K562 (cell line): ENCODE results near the gene HCN3. TPM values are rescaled to one million over a fixed set of nuclear protein-coding genes. Genes with fewer than 3 reads are reported as not detected.

ENCODE experiments used
- ATAC-seq: fragments of 200-7000 bp; cut with Tn5 transposase; 3 replicates; pipeline ENCODE4 v1.9.1; 2020; ENCODE audit warnings: moderate library complexity
- BruUV-seq: library from RNA; stranded (reverse); fragments of 400-500 nt; replicated peaks from 2 replicates; lab custom pipeline; 2021; lab: Mats Ljungman, UMichigan
- CTCF ChIA-PET: fragments of 300-600 bp; formaldehyde crosslinking; extraction: SDS; loops from one replicate; lab custom pipeline; 2021; ENCODE audit warnings: low intra/inter-chr PET ratio; lab: Yijun Ruan, JAX
- POLR2A ChIA-PET: fragments of 300-600, 350-650 bp; sonication (Branson Sonifier 250); formaldehyde crosslinking; extraction: SDS; loops from one replicate; lab custom pipeline; 2021; ENCODE audit warnings: antibody characterized with exemption, inconsistent platforms; lab: Yijun Ruan, JAX
- DNase-seq, 4 experiments: peaks; one replicate each; pipeline versions ENCODE4 v3.0.0 to v3.0.0-alpha.2; 2011 to 2018; ENCODE audit warnings: low spot score in 3 of 4, mixed read lengths in 3 of 4; ENCODE audit errors: extremely low read depth in 1 of 4
- FAIRE-seq: peaks from 2 replicates; lab custom pipeline; 2011; peaks lifted over from hg19 to GRCh38; lab: Jason Lieb, UNC
- H2AFZ ChIP-seq: 2 replicates; pipeline ENCODE4 v1.6.0; 2011; ENCODE audit warnings: low read depth, low read length, control low read depth, inconsistent platforms
- H3K27ac ChIP-seq: fragments of 200-600 bp; 3 replicates; pipeline ENCODE4 v1.8.0; 2011; ENCODE audit warnings: low read depth, mild to moderate bottlenecking, control low read depth, inconsistent platforms, low read length, moderate library complexity, mixed read lengths; ENCODE audit errors: extremely low read depth
- H3K27me3 ChIP-seq, 2 experiments: fragments of 300-600 bp in 1 of 2; 2 replicates in 1 of 2; 3 replicates in 1 of 2; pipeline versions ENCODE4 v1.6.0 to v1.8.0; 2011; ENCODE audit warnings: inconsistent platforms in 2 of 2, low read length in 2 of 2, mild to moderate bottlenecking in 1 of 2, mixed read lengths in 1 of 2, moderate library complexity in 1 of 2; ENCODE audit not compliant: control insufficient read depth in 2 of 2, insufficient read depth in 2 of 2
- H3K36me3 ChIP-seq: fragments of 300-600 bp; 3 replicates; pipeline ENCODE4 v1.8.0; 2011; ENCODE audit warnings: mild to moderate bottlenecking, low read length, inconsistent platforms; ENCODE audit not compliant: control insufficient read depth, insufficient read depth
- H3K4me1 ChIP-seq, 2 experiments: fragments of 200-600 bp in 1 of 2; replicated peaks in 1 of 2; 2 replicates in 1 of 2; 3 replicates in 1 of 2; pipeline versions ENCODE4 v1.5.1 to v1.8.0; 2011; ENCODE audit warnings: inconsistent platforms in 2 of 2, low read length in 2 of 2, mild to moderate bottlenecking in 1 of 2, mixed read lengths in 1 of 2, moderate library complexity in 1 of 2; ENCODE audit not compliant: control insufficient read depth in 2 of 2, insufficient read depth in 2 of 2
- H3K4me2 ChIP-seq: 2 replicates; pipeline ENCODE4 v1.6.1; 2011; ENCODE audit warnings: low read length, control low read depth, inconsistent platforms, mixed read lengths; ENCODE audit not compliant: insufficient read depth
- H3K4me3 ChIP-seq: fragments of 200-600 bp; sonication (generic), shearing (Covaris generic); 2 replicates; pipeline ENCODE4 v1.5.1; 2016; ENCODE audit warnings: control low read depth, inconsistent platforms
- H3K79me2 ChIP-seq: fragments of 200-600 bp; 3 replicates; pipeline ENCODE4 v1.8.0; 2011; ENCODE audit warnings: low read length, inconsistent platforms; ENCODE audit not compliant: control insufficient read depth, insufficient read depth
- H3K9ac ChIP-seq, 2 experiments: 2 replicates each; pipeline versions ENCODE4 v1.6.0 to v1.6.1; 2011; ENCODE audit warnings: low read depth in 2 of 2, low read length in 2 of 2, control low read depth in 1 of 2, inconsistent platforms in 1 of 2, mild to moderate bottlenecking in 1 of 2, mixed read lengths in 1 of 2; ENCODE audit not compliant: insufficient read depth in 1 of 2
- H3K9me1 ChIP-seq: one replicate; pipeline ENCODE4 v1.6.0; 2011; ENCODE audit warnings: inconsistent platforms, mild to moderate bottlenecking, low read length, moderate library complexity; ENCODE audit not compliant: control insufficient read depth, insufficient read depth
- H3K9me3 ChIP-seq: replicated peaks from 2 replicates; pipeline ENCODE4 v1.5.1; 2011; ENCODE audit warnings: low read depth, low read length, inconsistent platforms; ENCODE audit not compliant: control insufficient read depth, insufficient read depth
- H4K20me1 ChIP-seq: replicated peaks from 2 replicates; pipeline ENCODE4 v1.6.1; 2011; ENCODE audit warnings: low read length, inconsistent platforms, mixed read lengths; ENCODE audit not compliant: control insufficient read depth, insufficient read depth
- HMG20B ChIP-seq: fragments of 250-450 bp; sonication (Bioruptor Pico); IDR thresholded peaks from 2 replicates; pipeline ENCODE4 v1.5.0; 2021; ENCODE audit warnings: mild to moderate bottlenecking
- ILF3 ChIP-seq: fragments of 450-650 bp; IDR thresholded peaks from 2 replicates; pipeline ENCODE4 v1.6.1; 2018; ENCODE audit warnings: antibody characterized with exemption, mild to moderate bottlenecking, moderate library complexity, borderline replicate concordance
- MCM2 ChIP-seq: fragments of 450-650 bp; IDR thresholded peaks from 2 replicates; pipeline ENCODE4 v1.6.1; 2017; ENCODE audit warnings: low read depth, mild to moderate bottlenecking
- PHB2 ChIP-seq: fragments of 450-650 bp; IDR thresholded peaks from 2 replicates; pipeline ENCODE4 v1.6.1; 2017; ENCODE audit warnings: low read depth
- POLR2G ChIP-seq: fragments of 200-400 bp; formaldehyde crosslinking; IDR thresholded peaks from 2 replicates; pipeline ENCODE4 v1.6.1; 2017; ENCODE audit warnings: low read depth, mild to moderate bottlenecking, antibody characterized with exemption, low read length, moderate library complexity
- RBFOX2 ChIP-seq: fragments of 200-400 bp; formaldehyde crosslinking; IDR thresholded peaks from 2 replicates; pipeline ENCODE4 v1.6.1; 2017; ENCODE audit warnings: low read depth, mild to moderate bottlenecking, low read length, moderate library complexity
- RBM39 ChIP-seq: fragments of 200-400 bp; formaldehyde crosslinking; optimal IDR thresholded peaks from 2 replicates; pipeline ENCODE3; 2018; ENCODE audit warnings: low read depth, low read length
- ZFP36 ChIP-seq: fragments of 150-350 bp; IDR thresholded peaks from 2 replicates; pipeline ENCODE4 v1.6.1; 2018; ENCODE audit warnings: low read length, low read depth; ENCODE audit not compliant: partially characterized antibody
- WGBS: fragments of 100-300 bp; shearing (Covaris generic); methylation state at CpG from one replicate; pipeline ENCODE4 v1.1.6; 2016; ENCODE audit warnings: low coverage, mixed read lengths; ENCODE audit not compliant: insufficient coverage; ENCODE audit errors: missing lambda C conversion rate; 5-methylcytosine and 5-hydroxymethylcytosine counted together
- in situ Hi-C: fragments of 300-500 bp; cut with MboI; formaldehyde crosslinking; loops from 4 replicates; pipeline ENCODE4 v1.15.0; 2018; ENCODE audit warnings: inconsistent platforms, mixed read lengths
- intact Hi-C: fragments of 100-400 bp; cut with micrococcal nuclease; formaldehyde crosslinking; loops from 2 replicates; pipeline ENCODE4 v1.14.2; 2022
- polyA plus RNA-seq, 8 experiments: library from polyadenylated mRNA; depleted of rRNA in 4 of 8; stranded (reverse) in 5 of 8; unstranded in 3 of 8; fragments of >200 nt; fragmentation: Nextera tagmentation in 2 of 8; fragmentation: Illumina TruSeq in 1 of 8; extraction: Ambion mirVana in 2 of 8; extraction: Trizol in 1 of 8; gene quantifications; 2 replicates each; pipeline versions ENCODE4 v1.2.1 to v1.2.3, GENCODE V29; 2011 to 2014; ENCODE audit warnings: inconsistent platforms in 1 of 8, missing spikeins in 1 of 8
- total RNA-seq, 7 experiments: library from RNA; depleted of rRNA in 6 of 7; stranded (reverse); fragments of >200 nt in 6 of 7; fragmentation: Illumina TruSeq in 2 of 7; extraction: Trizol in 2 of 7; gene quantifications; 2 replicates each; pipeline versions ENCODE4 v1.2.1 to v1.2.3, GENCODE V29; 2011 to 2021; ENCODE audit warnings: low replicate concordance in 1 of 7
- TF ChIP-seq, protein P1 (sequence below), 2 experiments: fragments of 450-650 bp in 1 of 2; sonication (generic) in 1 of 2; formaldehyde crosslinking in 1 of 2; IDR thresholded peaks in 1 of 2; conservative IDR thresholded peaks in 1 of 2; 2 replicates each; pipeline versions ENCODE4 v1.6.1 to v1.8.1; 2016 to 2023; ENCODE audit warnings: mild to moderate bottlenecking in 2 of 2, moderate library complexity in 2 of 2, inconsistent platforms in 1 of 2, missing genetic modification reagents in 1 of 2
- TF ChIP-seq, protein P2 (sequence below): sonication (generic); formaldehyde crosslinking; IDR thresholded peaks from 2 replicates; pipeline ENCODE4 v1.8.0; 2022; ENCODE audit warnings: mild to moderate bottlenecking, missing genetic modification reagents

The HCN3 gene
- total and polyA plus RNA-seq, 9 of the 15 experiments (the other 6 are each of a cell fraction or from before 2014, with no cell fraction given): 0.91 to 9.7 (median 3.9) TPM

DNA sequence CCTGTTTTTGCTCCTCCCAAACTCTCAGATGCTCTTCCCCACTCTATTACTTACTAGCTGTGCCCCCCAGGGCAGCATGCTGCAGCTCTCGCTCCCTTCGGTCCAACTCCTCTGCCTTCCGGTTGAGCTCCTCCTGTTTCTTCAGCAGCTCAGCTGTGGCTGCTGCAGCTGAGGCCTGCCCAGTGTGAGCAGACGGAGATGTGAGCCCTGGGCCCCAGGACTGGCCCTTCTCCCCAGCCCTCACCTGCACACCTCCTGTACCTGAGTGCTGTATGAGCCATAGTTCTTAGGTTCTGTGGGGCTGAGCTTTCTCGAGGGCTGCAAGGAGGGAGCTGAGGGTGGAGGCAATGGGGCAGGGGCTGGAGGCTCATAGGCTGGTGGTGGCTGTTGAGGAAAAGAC, 17.0 kb upstream of the HCN3 start:
- peaks cover 67% of the 10 kb centered on the region for H3K36me3 ChIP-seq
- peaks cover 7 to 32% of the 10 kb centered on the region in 2 experiments; a peak in 4 of 5 replicates for H3K4me1 ChIP-seq
- TF ChIP-seq MCM2 (no peak), ZFP36 (no peak), PHB2 (no peak), RBFOX2 (0 out of 2 replicates have a peak, but pooled peaks have one; percentile 17), POLR2G (0 out of 2 replicates have a peak, but pooled peaks have one; percentile 27), ILF3 (no peak)
- H2AFZ ChIP-seq: no peak overlapping the region
- no peak for DNase-seq
- ChIA-PET CTCF (interaction anchor here (0.7 kb wide), 1 partner anchor 20 kb away, joined by 3 read pairs; no protein-coding TSS in a partner anchor), POLR2A (interaction anchor here (0.6 to 3.8 kb wide), 4 partner anchors 9 to 66 kb away, joined by 4 to 29 read pairs (median 14); partner anchors contain the start of gene CLK2)
- no peaks in the 10 kb centered on the region for H3K27me3 ChIP-seq
- H3K4me2 ChIP-seq: no peak overlapping the region
- H3K9me1 ChIP-seq: no peaks in the 10 kb centered on the region
- in situ Hi-C loops (no loop called here), intact Hi-C loops (no loop called here)
- H3K9me3 ChIP-seq: no peaks in the 10 kb centered on the region
- peaks cover 21% of the 10 kb centered on the region for H3K79me2 ChIP-seq
- BruUV-seq: no TSS peak
- no peak overlapping the region for H3K4me3 ChIP-seq
- H4K20me1 ChIP-seq: no peaks in the 10 kb centered on the region
- peak overlapping the region; percentile 78 to 83; a peak in 3 of 4 replicates for H3K9ac ChIP-seq
- no peak for FAIRE-seq
- 90% methylated on average over 5 of the region's 5 CpGs for WGBS
- H3K27ac ChIP-seq: no peak overlapping the region
- ATAC-seq: no peak

DNA sequence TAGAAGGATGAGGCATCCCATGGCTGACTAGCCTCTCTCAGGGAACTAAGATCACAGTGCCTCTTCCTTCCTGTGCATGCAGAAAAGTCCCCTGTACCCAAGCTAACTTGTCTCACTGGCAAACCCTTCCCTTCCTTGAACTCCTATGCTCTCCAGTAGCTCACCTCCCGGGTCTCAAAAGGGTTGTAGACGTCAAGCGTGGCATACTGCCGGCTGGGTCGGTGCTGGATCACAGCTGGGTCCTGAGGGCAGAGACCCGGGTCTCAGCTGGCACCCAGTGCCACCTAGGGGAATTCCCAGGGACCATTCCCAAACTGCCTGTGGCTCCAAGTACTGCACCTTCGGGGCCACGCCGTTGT, 15.8 kb upstream of the HCN3 start:
- FAIRE-seq (no peak), ATAC-seq (peak; percentile 2; the same call in 1 of the 3 replicates), DNase-seq (peak in 1 of 4 experiments; percentile 30)
- H2AFZ ChIP-seq: peak overlapping the region; percentile 75
- peak overlapping the region; percentile 65 for H3K4me3 ChIP-seq
- H3K9me1 ChIP-seq: no peaks in the 10 kb centered on the region
- in situ Hi-C loops: no loop called here
- no peaks in the 10 kb centered on the region for H3K9me3 ChIP-seq
- H3K4me2 ChIP-seq: peak overlapping the region; percentile 89
- H3K79me2 ChIP-seq: peaks cover 21% of the 10 kb centered on the region
- H3K9ac ChIP-seq: peak overlapping the region; percentile 83 to 97
- H3K27me3 ChIP-seq: no peaks in the 10 kb centered on the region
- no TSS peak for BruUV-seq
- H4K20me1 ChIP-seq: no peaks in the 10 kb centered on the region
- POLR2A ChIA-PET: interaction anchor here (0.6 to 3.8 kb wide), 7 partner anchors 10 to 67 kb away, joined by 3 to 29 read pairs (median 4); partner anchors contain the start of gene CLK2
- WGBS: 2% methylated on average over 9 of the region's 9 CpGs
- H3K4me1 ChIP-seq: peaks cover 7 to 23% of the 10 kb centered on the region in 2 experiments; a peak in 4 of 5 replicates
- CTCF ChIA-PET: no interaction called here
- intact Hi-C loops: no loop called here
- peak overlapping the region; percentile 64 for H3K27ac ChIP-seq
- H3K36me3 ChIP-seq: peaks cover 71% of the 10 kb centered on the region
- TF ChIP-seq, protein P1, sequence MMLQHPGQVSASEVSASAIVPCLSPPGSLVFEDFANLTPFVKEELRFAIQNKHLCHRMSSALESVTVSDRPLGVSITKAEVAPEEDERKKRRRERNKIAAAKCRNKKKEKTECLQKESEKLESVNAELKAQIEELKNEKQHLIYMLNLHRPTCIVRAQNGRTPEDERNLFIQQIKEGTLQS (IDR thresholded peaks at IDR 0.05): no peak
- TF ChIP-seq, protein P1 (CRISPR knock-in tag; conservative IDR thresholded peaks at IDR 0.05): 0 out of 2 replicates have a peak, but pooled peaks have one; percentile 23
- TF ChIP-seq RBM39: peak; percentile 26
- TF ChIP-seq, protein P2, sequence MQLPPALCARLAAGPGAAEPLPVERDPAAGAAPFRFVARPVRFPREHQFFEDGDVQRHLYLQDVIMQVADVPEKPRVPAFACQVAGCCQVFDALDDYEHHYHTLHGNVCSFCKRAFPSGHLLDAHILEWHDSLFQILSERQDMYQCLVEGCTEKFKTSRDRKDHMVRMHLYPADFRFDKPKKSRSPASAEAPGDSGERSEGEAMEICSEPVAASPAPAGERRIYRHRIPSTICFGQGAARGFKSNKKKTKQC: no peak
- TF ChIP-seq HMG20B (CRISPR knock-in tag): no peak
